ENCODE data around the gene ALDH1L1. TPM values are rescaled to one million over a fixed set of nuclear protein-coding genes. Genes with fewer than 3 reads are reported as not detected.
A peak's percentile ranks its signal among the peaks of the same experiment; 100 is the strongest.

Gene ALDH1L1
- total RNA-seq, 2 experiments from 2014 or later, result not detected

DNA sequence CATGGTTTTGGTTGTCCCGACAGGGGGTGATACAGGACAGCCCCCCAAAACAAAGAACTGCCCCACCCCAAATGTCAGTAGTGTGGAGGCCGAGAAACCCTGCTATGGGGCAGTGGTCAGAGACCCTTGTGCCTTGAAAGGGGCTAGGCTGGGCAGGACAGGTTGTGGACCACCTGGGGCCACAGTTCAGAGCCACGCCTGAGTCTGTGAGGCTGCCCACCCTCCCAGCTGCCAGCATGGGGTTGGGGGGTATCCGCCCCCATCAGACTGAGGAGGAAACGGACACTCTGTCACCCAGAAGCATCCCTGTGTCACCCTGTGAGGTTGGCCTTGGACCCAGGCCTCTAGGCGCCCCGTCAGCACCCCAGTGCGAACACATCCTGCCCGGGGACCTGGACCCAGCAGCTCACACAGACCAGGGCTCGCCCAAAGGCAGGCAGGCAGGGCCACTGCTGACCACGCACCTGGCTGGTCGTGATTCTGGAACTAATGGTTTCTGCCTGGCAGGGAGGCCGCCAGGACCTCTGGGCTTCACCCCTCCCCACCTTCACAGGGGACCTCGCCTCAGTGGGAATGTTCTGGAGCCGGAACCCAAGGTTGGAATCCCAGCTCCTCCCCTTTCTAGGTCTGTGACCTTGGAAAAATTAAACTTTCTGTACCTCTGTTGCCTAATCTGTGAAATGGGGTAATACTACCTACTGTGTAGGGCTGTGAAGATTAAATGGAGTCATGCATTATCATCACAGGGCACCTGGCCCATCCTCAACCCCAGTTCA is 97.8 kb downstream of the ALDH1L1 start:
- Mint-ChIP-seq H3K36me3 (ENCODE audit: low read depth) (peaks cover 8% of the 10 kb centered on the region), H3K9me3 (peaks cover 2% of the 10 kb centered on the region), H3K27me3 (no peaks in the 10 kb centered on the region), H3K4me1 (ENCODE audit: low read depth) (peaks cover 21% of the 10 kb centered on the region), H3K27ac (peak overlapping the region; percentile 94), H3K4me3 (peak overlapping the region; percentile 84)
- DNase-seq (no peak), ATAC-seq (no peak)
- TF ChIP-seq, protein P1, sequence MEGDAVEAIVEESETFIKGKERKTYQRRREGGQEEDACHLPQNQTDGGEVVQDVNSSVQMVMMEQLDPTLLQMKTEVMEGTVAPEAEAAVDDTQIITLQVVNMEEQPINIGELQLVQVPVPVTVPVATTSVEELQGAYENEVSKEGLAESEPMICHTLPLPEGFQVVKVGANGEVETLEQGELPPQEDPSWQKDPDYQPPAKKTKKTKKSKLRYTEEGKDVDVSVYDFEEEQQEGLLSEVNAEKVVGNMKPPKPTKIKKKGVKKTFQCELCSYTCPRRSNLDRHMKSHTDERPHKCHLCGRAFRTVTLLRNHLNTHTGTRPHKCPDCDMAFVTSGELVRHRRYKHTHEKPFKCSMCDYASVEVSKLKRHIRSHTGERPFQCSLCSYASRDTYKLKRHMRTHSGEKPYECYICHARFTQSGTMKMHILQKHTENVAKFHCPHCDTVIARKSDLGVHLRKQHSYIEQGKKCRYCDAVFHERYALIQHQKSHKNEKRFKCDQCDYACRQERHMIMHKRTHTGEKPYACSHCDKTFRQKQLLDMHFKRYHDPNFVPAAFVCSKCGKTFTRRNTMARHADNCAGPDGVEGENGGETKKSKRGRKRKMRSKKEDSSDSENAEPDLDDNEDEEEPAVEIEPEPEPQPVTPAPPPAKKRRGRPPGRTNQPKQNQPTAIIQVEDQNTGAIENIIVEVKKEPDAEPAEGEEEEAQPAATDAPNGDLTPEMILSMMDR (IDR thresholded peaks at IDR 0.05), result no peak
- intact Hi-C loops (cut with micrococcal nuclease), result no loop called here
- ChIA-PET CTCF (no interaction called here), POLR2A (no interaction called here)

- POLR2A ChIA-PET, result no interaction called here
- Mint-ChIP-seq H3K4me1 (ENCODE audit: low read depth) (peaks cover 21% of the 10 kb centered on the region), H3K36me3 (ENCODE audit: low read depth) (peaks cover 8% of the 10 kb centered on the region), H3K27ac (no peak overlapping the region), H3K27me3 (no peaks in the 10 kb centered on the region), H3K9me3 (no peaks in the 10 kb centered on the region), H3K4me3 (peak overlapping the region; percentile 84)
- no peak for ATAC-seq
- TF ChIP-seq, protein P1 (IDR thresholded peaks at IDR 0.05), result peak; percentile 58
- peak; percentile 36 for DNase-seq
- intact Hi-C loops (cut with micrococcal nuclease), result no loop called here
- CTCF ChIA-PET, result no interaction called here
Measured at GRCh38 chr3:126081618-126082361, 98.6 kb downstream of the ALDH1L1 start.

DNA sequence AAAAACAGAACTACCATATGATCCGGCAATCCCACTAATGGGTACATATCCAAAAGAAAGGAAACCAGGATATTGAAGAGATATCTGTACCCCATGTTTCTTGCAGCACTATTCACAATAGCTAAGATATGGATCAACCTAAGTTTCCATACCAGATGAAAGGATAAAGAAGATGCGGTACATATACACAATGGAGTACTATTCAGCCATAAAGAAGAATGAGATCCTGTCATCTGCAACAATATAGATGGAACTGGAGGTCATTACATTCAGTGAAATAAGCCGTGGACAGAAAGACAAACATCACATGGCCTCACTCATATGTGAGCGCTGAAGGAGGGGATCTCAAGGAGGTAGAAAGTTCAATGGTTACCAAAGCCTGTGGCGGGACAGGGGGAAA is 99.4 kb downstream of the ALDH1L1 start:
- ChIA-PET CTCF (no interaction called here), POLR2A (no interaction called here)
- Mint-ChIP-seq H3K36me3 (ENCODE audit: low read depth) (peaks cover 6% of the 10 kb centered on the region), H3K27me3 (no peaks in the 10 kb centered on the region), H3K4me3 (no peak overlapping the region), H3K27ac (no peak overlapping the region), H3K4me1 (ENCODE audit: low read depth) (peaks cover 18% of the 10 kb centered on the region), H3K9me3 (no peaks in the 10 kb centered on the region)
- no peak for ATAC-seq
- TF ChIP-seq, protein P1 (IDR thresholded peaks at IDR 0.05), result no peak
- intact Hi-C loops (cut with micrococcal nuclease), result no loop called here
- no peak for DNase-seq

- peaks cover 3% of the 10 kb centered on the region for H3K36me3 Mint-ChIP-seq (ENCODE audit: low read depth)
- H3K4me3 Mint-ChIP-seq, result no peak overlapping the region
- H3K27ac Mint-ChIP-seq, result no peak overlapping the region
- ChIA-PET POLR2A (no interaction called here), CTCF (no interaction called here)
- intact Hi-C loops (cut with micrococcal nuclease), result no loop called here
- TF ChIP-seq, protein P1 (IDR thresholded peaks at IDR 0.05), result no peak
- DNase-seq, result no peak
- no peak for ATAC-seq
- no peaks in the 10 kb centered on the region for H3K27me3 Mint-ChIP-seq
- H3K4me1 Mint-ChIP-seq (ENCODE audit: low read depth), result peaks cover 4% of the 10 kb centered on the region
- H3K9me3 Mint-ChIP-seq, result peaks cover 3% of the 10 kb centered on the region
Measured at GRCh38 chr3:126078866-126079265, 101.5 kb downstream of the ALDH1L1 start.

DNA sequence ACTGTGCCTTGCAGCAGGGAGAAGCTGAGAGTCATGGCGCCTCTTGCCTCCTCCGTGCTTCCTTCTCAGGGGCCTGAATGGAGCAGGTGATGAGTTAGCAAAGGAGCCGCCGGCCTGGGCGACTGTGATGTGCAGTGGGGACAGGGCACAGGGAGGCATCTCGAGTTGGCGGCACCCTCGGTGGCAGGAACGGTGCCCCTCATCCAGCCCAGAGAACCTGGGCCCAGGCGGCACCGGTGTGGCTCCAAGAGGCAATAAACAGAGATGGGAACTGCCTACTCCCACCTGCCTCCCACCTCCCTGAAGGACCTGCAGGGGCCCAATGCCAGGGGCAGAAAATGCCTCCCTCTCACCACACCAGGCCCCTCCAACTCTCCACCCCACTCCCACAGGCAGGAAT is 102.6 kb downstream of the ALDH1L1 start:
- CTCF ChIA-PET, result no interaction called here
- no peaks in the 10 kb centered on the region for H3K27me3 Mint-ChIP-seq
- POLR2A ChIA-PET, result no interaction called here
- DNase-seq (no peak), ATAC-seq (no peak)
- intact Hi-C loops (cut with micrococcal nuclease), result no loop called here
- TF ChIP-seq, protein P1 (IDR thresholded peaks at IDR 0.05), result no peak
- no peak overlapping the region for H3K4me3 Mint-ChIP-seq
- peaks cover 10% of the 10 kb centered on the region for H3K36me3 Mint-ChIP-seq (ENCODE audit: low read depth)
- peaks cover under 1% of the 10 kb centered on the region for H3K4me1 Mint-ChIP-seq (ENCODE audit: low read depth)
- H3K27ac Mint-ChIP-seq, result no peak overlapping the region
- H3K9me3 Mint-ChIP-seq, result peaks cover 9% of the 10 kb centered on the region
